Smooth muscle cell (in vitro differentiated cells): ENCODE measurements around the gene FAU. TPM values are rescaled to one million over a fixed set of nuclear protein-coding genes. Genes with fewer than 3 reads are reported as not detected.

Experiments
- DNase-seq: peaks from one replicate; lab custom pipeline; 2025; ENCODE audit not compliant: unreplicated experiment; lab: John Stamatoyannopoulos, UW
- H2AFZ ChIP-seq: fragments of 200-600 bp; sonication (generic); 2 replicates; pipeline ENCODE4 v1.6.0; 2016; ENCODE audit warnings: antibody characterized with exemption, low read depth, mild to moderate bottlenecking
- H3F3A ChIP-seq: fragments of 200-600 bp; sonication (generic); 2 replicates; pipeline ENCODE4 v1.6.0; 2017; ENCODE audit warnings: antibody characterized with exemption, low read depth
- H3K27ac ChIP-seq: fragments of 200-600 bp; sonication (generic); 2 replicates; pipeline ENCODE4 v1.5.1; 2016; ENCODE audit warnings: low read depth, mild to moderate bottlenecking
- H3K27me3 ChIP-seq: fragments of 200-600 bp; sonication (generic); 2 replicates; pipeline ENCODE4 v1.6.1; 2016; ENCODE audit warnings: low read depth, mild to moderate bottlenecking
- H3K36me3 ChIP-seq: fragments of 200-600 bp; sonication (generic); 2 replicates; pipeline ENCODE4 v1.5.1; 2016; ENCODE audit warnings: low read depth
- H3K4me1 ChIP-seq: fragments of 200-600 bp; sonication (generic); 2 replicates; pipeline ENCODE4 v1.5.1; 2016; ENCODE audit warnings: low read depth
- H3K4me2 ChIP-seq: fragments of 200-600 bp; sonication (generic); 2 replicates; pipeline ENCODE4 v1.6.0; 2016; ENCODE audit warnings: mild to moderate bottlenecking
- H3K4me3 ChIP-seq: fragments of 200-600 bp; sonication (generic); 2 replicates; pipeline ENCODE4 v1.5.1; 2016; ENCODE audit warnings: mild to moderate bottlenecking
- H3K79me2 ChIP-seq: fragments of 200-600 bp; sonication (generic); 2 replicates; pipeline ENCODE4 v1.6.0; 2016; ENCODE audit warnings: low read depth, mild to moderate bottlenecking
- H3K9ac ChIP-seq: fragments of 200-600 bp; sonication (generic); 2 replicates; pipeline ENCODE4 v1.6.0; 2016; ENCODE audit warnings: low read depth
- H3K9me3 ChIP-seq: fragments of 200-600 bp; sonication (generic); replicated peaks from 2 replicates; pipeline ENCODE4 v1.5.1; 2016; ENCODE audit warnings: low read depth
- H4K20me1 ChIP-seq: fragments of 200-600 bp; sonication (generic); 2 replicates; pipeline ENCODE4 v1.6.0; 2016; ENCODE audit warnings: low read depth
- WGBS: methylation state at CpG from one replicate; pipeline ENCODE4 v1.1.7; 2016; ENCODE audit warnings: low lambda C conversion rate; 5-methylcytosine and 5-hydroxymethylcytosine counted together
- polyA plus RNA-seq: library from polyadenylated mRNA; unstranded; fragments of >200 nt; fragmentation: Nextera tagmentation; extraction: Ambion mirVana; gene quantifications from 2 replicates; pipeline ENCODE4 v1.2.1, GENCODE V29; 2016
- total RNA-seq: library from RNA; depleted of rRNA; stranded (reverse); fragments of >200 nt; gene quantifications from 2 replicates; pipeline ENCODE4 v1.2.3, GENCODE V29; 2014
- TF ChIP-seq, protein P1 (sequence below): fragments of 200-600 bp; sonication (generic); IDR thresholded peaks from 2 replicates; pipeline ENCODE4 v1.5.1; 2017; ENCODE audit warnings: borderline replicate concordance, mild to moderate bottlenecking, antibody characterized with exemption; ENCODE audit not compliant: insufficient read depth, poor library complexity, severe bottlenecking

The FAU gene
- total and polyA plus RNA-seq, 2 experiments from 2014 or later = 509 to 537 TPM

DNA sequence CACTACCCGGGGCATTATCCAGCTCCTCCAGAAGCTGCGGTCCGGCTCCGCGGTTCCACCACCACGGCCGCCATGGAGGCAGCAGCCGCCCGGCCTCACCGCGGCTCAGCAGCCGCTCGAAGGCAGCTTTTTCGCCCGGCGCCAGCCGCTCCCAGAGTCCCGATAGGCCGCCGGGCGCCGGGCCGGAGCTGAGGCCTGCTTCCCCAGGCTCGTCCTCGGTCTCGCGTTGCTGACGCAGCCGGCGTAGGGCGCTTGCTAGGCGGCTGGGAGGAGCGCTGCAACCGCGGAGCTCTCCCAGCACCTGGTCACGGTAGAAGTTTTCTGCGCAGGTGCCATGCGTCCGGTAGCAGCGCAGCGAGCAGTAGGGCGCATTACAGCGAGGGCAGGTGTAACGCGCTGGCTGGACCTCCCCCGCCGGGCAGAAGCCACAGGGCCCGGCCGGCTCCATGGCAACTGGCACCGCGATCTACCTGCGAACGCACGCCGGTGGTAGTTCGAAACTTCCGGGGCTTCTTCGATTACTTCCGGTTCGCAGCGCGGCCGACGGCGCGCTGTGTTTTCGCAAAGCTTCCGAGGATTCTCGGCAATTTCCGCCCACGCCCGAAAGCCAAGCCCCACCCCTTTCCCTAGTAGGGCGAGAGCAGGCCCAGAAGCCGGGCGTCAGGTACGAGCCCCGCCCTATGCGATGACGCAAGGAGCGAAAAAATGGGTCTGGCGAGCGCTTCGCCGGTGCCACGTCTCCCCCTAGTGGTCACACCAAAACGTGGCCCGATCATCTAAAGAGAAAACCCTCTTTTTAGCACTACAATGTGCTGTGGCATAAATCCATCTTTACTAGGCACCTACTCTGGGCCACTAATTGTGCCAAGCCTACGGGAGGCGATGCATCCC is 4.5 kb downstream of the FAU start, which contains the start of gene ZNHIT2:
ZNHIT2 (minus strand) TSS at position 496 of the 891 bp plus-strand sequence; CDS start at position 448, 48 bp downstream.
- TF ChIP-seq, protein P1, sequence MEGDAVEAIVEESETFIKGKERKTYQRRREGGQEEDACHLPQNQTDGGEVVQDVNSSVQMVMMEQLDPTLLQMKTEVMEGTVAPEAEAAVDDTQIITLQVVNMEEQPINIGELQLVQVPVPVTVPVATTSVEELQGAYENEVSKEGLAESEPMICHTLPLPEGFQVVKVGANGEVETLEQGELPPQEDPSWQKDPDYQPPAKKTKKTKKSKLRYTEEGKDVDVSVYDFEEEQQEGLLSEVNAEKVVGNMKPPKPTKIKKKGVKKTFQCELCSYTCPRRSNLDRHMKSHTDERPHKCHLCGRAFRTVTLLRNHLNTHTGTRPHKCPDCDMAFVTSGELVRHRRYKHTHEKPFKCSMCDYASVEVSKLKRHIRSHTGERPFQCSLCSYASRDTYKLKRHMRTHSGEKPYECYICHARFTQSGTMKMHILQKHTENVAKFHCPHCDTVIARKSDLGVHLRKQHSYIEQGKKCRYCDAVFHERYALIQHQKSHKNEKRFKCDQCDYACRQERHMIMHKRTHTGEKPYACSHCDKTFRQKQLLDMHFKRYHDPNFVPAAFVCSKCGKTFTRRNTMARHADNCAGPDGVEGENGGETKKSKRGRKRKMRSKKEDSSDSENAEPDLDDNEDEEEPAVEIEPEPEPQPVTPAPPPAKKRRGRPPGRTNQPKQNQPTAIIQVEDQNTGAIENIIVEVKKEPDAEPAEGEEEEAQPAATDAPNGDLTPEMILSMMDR = peak; percentile 93
- 1% methylated on average over 89 of the region's 89 CpGs for WGBS
- Histone ChIP-seq H3K4me1 (peaks cover 20% of the 10 kb centered on the region), H3K9ac (peak within 1 kb of the TSS; percentile 96), H3K27ac (peak within 1 kb of the TSS; percentile 98), H3K9me3 (no peaks in the 10 kb centered on the region), H3K36me3 (no peaks in the 10 kb centered on the region), H3K79me2 (peaks cover 39% of the 10 kb centered on the region), H3K4me3 (peak within 1 kb of the TSS; percentile 81), H3K27me3 (no peaks in the 10 kb centered on the region), H3K4me2 (peak within 1 kb of the TSS; percentile 96), H4K20me1 (no peaks in the 10 kb centered on the region), H2AFZ (no peak within 1 kb of the TSS), H3F3A (peaks cover 21% of the 10 kb centered on the region)
- DNase-seq = peak; percentile 94

- Histone ChIP-seq H3K9me3 (no peaks in the 10 kb centered on the region), H3K9ac (peak overlapping the region; percentile 96), H3K79me2 (peaks cover 35% of the 10 kb centered on the region), H3K36me3 (no peaks in the 10 kb centered on the region), H4K20me1 (no peaks in the 10 kb centered on the region), H2AFZ (no peak overlapping the region), H3F3A (peaks cover 21% of the 10 kb centered on the region), H3K27ac (peak overlapping the region; percentile 98), H3K4me2 (peak overlapping the region; percentile 96), H3K27me3 (no peaks in the 10 kb centered on the region), H3K4me3 (peak overlapping the region; percentile 81), H3K4me1 (peaks cover 23% of the 10 kb centered on the region)
- no peak for DNase-seq
- WGBS = 28% methylated on average over 67 of the region's 68 CpGs
- TF ChIP-seq, protein P1 = no peak
Observed at GRCh38 chr11:65116370-65117205, 5.3 kb downstream of the FAU start.

GRCh38 chr11:65115361-65116082 is 6.4 kb downstream of the FAU start:
- H4K20me1 ChIP-seq = peaks cover 4% of the 10 kb centered on the region
- TF ChIP-seq, protein P1 = no peak
- peak overlapping the region; percentile 98 for H3K27ac ChIP-seq
- H3K9me3 ChIP-seq = no peaks in the 10 kb centered on the region
- no peaks in the 10 kb centered on the region for H3K27me3 ChIP-seq
- H2AFZ ChIP-seq = no peak overlapping the region
- H3K9ac ChIP-seq = no peak overlapping the region
- no peak for DNase-seq
- H3K36me3 ChIP-seq = no peaks in the 10 kb centered on the region
- 97% methylated on average over 21 of the region's 21 CpGs for WGBS
- peaks cover 22% of the 10 kb centered on the region for H3K4me1 ChIP-seq
- peaks cover 15% of the 10 kb centered on the region for H3F3A ChIP-seq
- H3K79me2 ChIP-seq = peaks cover 25% of the 10 kb centered on the region
- no peak overlapping the region for H3K4me3 ChIP-seq
- H3K4me2 ChIP-seq = peak overlapping the region; percentile 96
